Putamen (tissue), 1 donor: ENCODE results near the gene ENTREP1.
A peak's percentile ranks its signal among the peaks of the same experiment; 100 is the strongest.
"Not testable (repeated sequence)": the region's sequence is repeated elsewhere in the genome, so short reads cannot be mapped to it uniquely, and the experiment has no call there.

Experiments used
- DNase-seq: peaks from one replicate; pipeline ENCODE4 v3.0.0-alpha.2; 2016; ENCODE audit warnings: low spot score

ENTREP1 gene

GRCh38 chr9:69411931-69412740, 87.1 kb downstream of the ENTREP1 start:
- no peak for DNase-seq

GRCh38 chr9:69412741-69413150, 87.7 kb downstream of the ENTREP1 start:
- DNase-seq = no peak

- DNase-seq = no peak
These were observed 95.7 kb downstream of the ENTREP1 start for GRCh38 chr9:69420611-69421270.

GRCh38 chr9:69421908-69422801, 97.1 kb downstream of the ENTREP1 start:
- peak; percentile 80 for DNase-seq

- DNase-seq = peak; percentile 24
These were observed 100.3 kb downstream of the ENTREP1 start for GRCh38 chr9:69425136-69425801.

GRCh38 chr9:69427286-69427685, 102.3 kb downstream of the ENTREP1 start:
- DNase-seq = peak; percentile 47

- no peak for DNase-seq
These were observed 103.2 kb downstream of the ENTREP1 start for GRCh38 chr9:69428017-69428785.

- no peak for DNase-seq
These were observed 104.3 kb downstream of the ENTREP1 start for GRCh38 chr9:69429281-69429680.

- no peak for DNase-seq
These were observed 105.2 kb downstream of the ENTREP1 start for GRCh38 chr9:69430206-69430605.

GRCh38 chr9:69431203-69431602, 106.2 kb downstream of the ENTREP1 start:
- DNase-seq = no peak

GRCh38 chr9:69431777-69432176, 106.8 kb downstream of the ENTREP1 start:
- no peak for DNase-seq

GRCh38 chr9:69432623-69433022, 107.6 kb downstream of the ENTREP1 start:
- no peak for DNase-seq

- no peak for DNase-seq
These were observed 108.4 kb downstream of the ENTREP1 start for GRCh38 chr9:69433392-69433791.

- no peak for DNase-seq
These were observed 109.0 kb downstream of the ENTREP1 start for GRCh38 chr9:69433968-69434367.

- not testable (repeated sequence) for DNase-seq
These were observed 114.6 kb downstream of the ENTREP1 start for GRCh38 chr9:69439654-69440053.

GRCh38 chr9:69440254-69440955, 115.4 kb downstream of the ENTREP1 start:
- not testable (repeated sequence) for DNase-seq
